Kidney epithelial cell (primary cell): ENCODE data around the gene FBXL14. TPM values are rescaled to one million over a fixed set of nuclear protein-coding genes. Genes with fewer than 3 reads are reported as not detected.

Experiments
- DNase-seq: peaks from one replicate; pipeline ENCODE4 v3.0.0-alpha.2; 2010; ENCODE audit warnings: low read depth
- H3K27me3 ChIP-seq: 2 replicates; pipeline ENCODE4 v1.6.0; 2011; ENCODE audit warnings: low read length; ENCODE audit not compliant: control insufficient read depth, insufficient read depth
- H3K36me3 ChIP-seq: 2 replicates; pipeline ENCODE4 v1.5.1; 2011; ENCODE audit warnings: low read length; ENCODE audit not compliant: control insufficient read depth, insufficient read depth
- H3K4me3 ChIP-seq: 2 replicates; pipeline ENCODE4 v1.5.1; 2011; ENCODE audit warnings: low read depth, mild to moderate bottlenecking, control low read depth, low read length
- CTCF ChIP-seq: IDR thresholded peaks from 2 replicates; pipeline ENCODE4 v1.5.1; 2011; ENCODE audit warnings: mild to moderate bottlenecking, moderate library complexity, low read length, control low read depth, inconsistent platforms; ENCODE audit not compliant: insufficient read depth, poor library complexity, severe bottlenecking
- total RNA-seq: library from RNA; depleted of rRNA; stranded (reverse); fragments of >200 nt; gene quantifications from 2 replicates; pipeline ENCODE4 v1.2.3, GENCODE V29; 2015

Gene FBXL14
- total RNA-seq, 1 donor from 2014 or later = 17.1 TPM

GRCh38 chr12:1518591-1519516, 75.5 kb downstream of the FBXL14 start:
- no peaks in the 10 kb centered on the region for H3K36me3 ChIP-seq
- peak; percentile 85 for DNase-seq
- TF ChIP-seq CTCF = no peak
- no peak overlapping the region for H3K4me3 ChIP-seq
- H3K27me3 ChIP-seq = no peaks in the 10 kb centered on the region

GRCh38 chr12:1517734-1518525, 76.5 kb downstream of the FBXL14 start:
- no peaks in the 10 kb centered on the region for H3K27me3 ChIP-seq
- DNase-seq = no peak
- no peaks in the 10 kb centered on the region for H3K36me3 ChIP-seq
- TF ChIP-seq CTCF = no peak
- no peak overlapping the region for H3K4me3 ChIP-seq

- Histone ChIP-seq H3K27me3 (no peaks in the 10 kb centered on the region), H3K4me3 (no peak overlapping the region), H3K36me3 (no peaks in the 10 kb centered on the region)
- TF ChIP-seq CTCF = peak; percentile 57
- no peak for DNase-seq
These were observed 77.4 kb downstream of the FBXL14 start for GRCh38 chr12:1517007-1517406.

Other genes starting within 250 kb of the FBXL14 start
- gene WNT5B, start 34.6 kb upstream of the FBXL14 start, total RNA-seq = 26.4 and 28.5 TPM in 2 replicates
- 22.7 and 28.7 TPM in 2 replicates for gene ADIPOR2, start 96.5 kb upstream of the FBXL14 start, total RNA-seq
- not detected in 2 replicates for gene LRTM2, start 226.0 kb upstream of the FBXL14 start, total RNA-seq